Hepatocyte (in vitro differentiated cells): ENCODE measurements around the gene TMEM156.

Experiments used
- CTCF ChIP-seq: fragments of 200-600 bp; sonication (generic); IDR thresholded peaks from 2 replicates; pipeline ENCODE4 v1.5.1; 2016; ENCODE audit warnings: antibody characterized with exemption, mild to moderate bottlenecking; ENCODE audit not compliant: poor library complexity
- EZH2phosphoT487 ChIP-seq: fragments of 200-600 bp; sonication (generic); IDR thresholded peaks from one replicate; pipeline ENCODE4 v1.6.1; 2018; ENCODE audit warnings: antibody characterized with exemption, mild to moderate bottlenecking, low read depth, moderate library complexity; ENCODE audit not compliant: unreplicated experiment, severe bottlenecking

- no peak for TF ChIP-seq CTCF
- no peak for TF ChIP-seq EZH2phosphoT487
Observed at GRCh38 chr4:38924353-38924752, 107.9 kb downstream of the TMEM156 start.
